Left colon (tissue), 2 donors: ENCODE data around the gene OBP2A. TPM values are rescaled to one million over a fixed set of nuclear protein-coding genes. Genes with fewer than 3 reads are reported as not detected.

Source experiments
- ATAC-seq: fragments of 200-7000 bp; cut with Tn5 transposase; one replicate; pipeline ENCODE4 v1.9.1; 2020; ENCODE audit warnings: mild to moderate bottlenecking, moderate library complexity
- DNase-seq, 2 donors: peaks; one replicate each; pipeline ENCODE4 v3.0.0-alpha.2; 2020
- intact Hi-C, 2 donors: fragments of 100-400 bp; cut with DNase I in 1 of 2; cut with micrococcal nuclease in 1 of 2; formaldehyde crosslinking; loops; one replicate each; pipeline versions ENCODE4 v1.11.2 to v1.14.0; 2022; cut with DNase I, micrococcal nuclease
- total RNA-seq, 2 donors: library from RNA; stranded (reverse); fragmentation: NEBNext Ultra II Directional; extraction: Animal tissue kit (Norgen Biotek cat#: 25700); gene quantifications; one replicate each; pipeline ENCODE4 v1.2.1, GENCODE V29; 2021
- donor health status: DM: no; HTN: no; CAD: no.
- donor health status: DM: yes; HTN: yes; CAD: no.

The OBP2A gene
- total RNA-seq, 2 donors from 2014 or later = not detected

- intact Hi-C loops = no loop called here
- no peak for ATAC-seq
- no peak for DNase-seq
These were observed 38.4 kb downstream of the OBP2A start for GRCh38 chr9:135584371-135584770.

GRCh38 chr9:135584934-135585333 lies 39.0 kb downstream of the OBP2A start:
- intact Hi-C loops = no loop called here

DNA sequence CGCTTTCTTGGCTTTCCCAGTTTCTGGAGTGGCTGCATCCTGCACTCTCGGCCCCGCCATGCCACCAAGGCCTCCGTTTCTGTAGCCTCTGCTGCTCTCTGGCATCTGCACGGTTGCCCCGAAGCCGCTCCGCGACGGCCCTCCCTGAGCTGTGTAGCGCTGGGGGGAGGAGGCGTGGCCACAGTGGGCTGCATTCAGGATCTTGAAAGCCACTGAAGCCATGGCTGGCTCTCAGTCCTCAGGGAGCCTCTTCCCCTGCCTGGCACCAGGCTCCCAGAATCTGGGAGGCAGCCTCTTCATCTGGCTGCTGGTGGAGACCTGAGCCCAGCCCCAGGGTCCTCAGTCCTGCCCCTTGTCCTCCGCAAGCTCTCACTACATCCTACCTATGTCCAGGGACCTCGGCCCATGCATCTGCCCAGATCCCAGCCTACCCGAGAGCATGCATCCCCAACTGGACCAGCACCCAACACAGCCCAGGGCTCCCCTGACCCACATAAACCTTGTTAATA lies 40.7 kb downstream of the OBP2A start:
- intact Hi-C loops = no loop called here
- no peak for ATAC-seq
- no peak for DNase-seq

More at GRCh38 chr9:135584934-135585333, 39.0 kb downstream of the OBP2A start:
- ATAC-seq = no peak
- DNase-seq = no peak

GRCh38 chr9:135587658-135588057 lies 41.7 kb downstream of the OBP2A start:
- ATAC-seq = no peak
- intact Hi-C loops = no loop called here
- no peak for DNase-seq

DNA sequence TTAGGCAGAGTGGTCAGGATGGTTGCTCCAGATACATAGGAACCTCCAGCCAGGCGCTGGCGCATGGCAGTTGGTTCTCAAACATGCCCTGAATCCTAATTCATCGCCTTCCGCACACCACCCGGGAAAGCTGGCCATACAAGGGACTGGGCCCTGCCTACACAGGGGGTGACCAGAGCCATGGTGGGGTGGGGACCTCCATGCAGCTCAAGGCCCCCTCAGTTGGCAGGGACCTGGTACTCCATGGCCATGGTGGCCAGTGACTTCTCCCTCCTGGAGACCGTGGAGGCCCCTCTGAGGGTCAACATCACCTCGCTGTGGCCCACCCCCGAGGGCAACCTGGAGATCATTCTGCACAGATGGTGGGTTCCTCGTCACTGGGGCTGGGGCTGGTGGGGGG lies 42.4 kb downstream of the OBP2A start:
- DNase-seq (no peak), ATAC-seq (no peak)
- intact Hi-C loops = no loop called here

- ATAC-seq = no peak
- intact Hi-C loops = no loop called here
- DNase-seq = no peak
These were observed 43.1 kb downstream of the OBP2A start for GRCh38 chr9:135588886-135589595.

DNA sequence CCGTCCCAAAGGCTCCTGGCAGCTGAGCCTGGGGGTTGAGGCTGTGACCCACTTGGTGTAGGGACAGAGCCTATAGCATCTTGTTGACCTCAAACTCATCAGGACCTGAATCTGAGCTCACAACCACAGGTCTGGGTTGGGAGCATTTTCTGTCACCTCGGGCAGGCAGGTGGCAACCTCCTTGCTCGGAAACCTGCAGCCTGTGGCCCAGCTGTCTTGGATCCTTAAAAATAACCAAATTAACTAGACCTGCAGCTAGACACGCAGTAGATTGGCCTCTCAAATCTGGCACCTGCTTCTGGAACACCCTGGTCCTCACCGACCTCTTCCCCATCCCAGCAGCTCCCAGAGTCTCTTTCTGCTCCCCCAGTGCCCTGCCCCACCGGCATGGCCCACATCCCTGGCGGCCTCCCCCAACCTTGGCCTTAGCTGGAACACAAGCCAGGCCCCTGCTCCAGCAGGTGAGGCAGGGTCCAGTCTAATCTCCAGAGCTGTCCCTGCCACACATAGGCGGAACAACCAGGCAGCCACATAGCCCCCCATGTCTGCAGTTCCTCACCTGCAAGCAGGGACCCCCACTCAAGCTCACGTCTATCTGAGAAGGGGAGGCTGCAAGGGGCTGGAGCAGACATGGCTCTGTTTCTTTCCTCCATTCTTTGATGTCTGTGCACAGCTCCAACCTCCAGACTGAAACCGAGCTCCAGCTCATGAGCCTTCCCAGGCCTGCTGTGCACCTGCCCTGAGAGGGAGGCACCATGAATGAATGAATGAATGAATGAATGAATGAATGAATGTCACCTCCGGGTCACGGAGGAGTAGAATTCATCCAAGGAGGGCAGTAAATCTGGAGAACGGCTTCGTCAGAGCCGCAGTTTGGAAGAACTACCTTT lies 43.9 kb downstream of the OBP2A start:
- intact Hi-C loops = no loop called here
- ATAC-seq = no peak
- DNase-seq = no peak

- no peak for ATAC-seq
- DNase-seq = no peak
- intact Hi-C loops = no loop called here
These were observed 44.7 kb downstream of the OBP2A start for GRCh38 chr9:135590486-135591079.

GRCh38 chr9:135591506-135592330 lies 45.8 kb downstream of the OBP2A start:
- DNase-seq (no peak), ATAC-seq (no peak)
- intact Hi-C loops = no loop called here

- DNase-seq (no peak), ATAC-seq (no peak)
- intact Hi-C loops = no loop called here
These were observed 46.3 kb downstream of the OBP2A start for GRCh38 chr9:135592331-135592590.

DNA sequence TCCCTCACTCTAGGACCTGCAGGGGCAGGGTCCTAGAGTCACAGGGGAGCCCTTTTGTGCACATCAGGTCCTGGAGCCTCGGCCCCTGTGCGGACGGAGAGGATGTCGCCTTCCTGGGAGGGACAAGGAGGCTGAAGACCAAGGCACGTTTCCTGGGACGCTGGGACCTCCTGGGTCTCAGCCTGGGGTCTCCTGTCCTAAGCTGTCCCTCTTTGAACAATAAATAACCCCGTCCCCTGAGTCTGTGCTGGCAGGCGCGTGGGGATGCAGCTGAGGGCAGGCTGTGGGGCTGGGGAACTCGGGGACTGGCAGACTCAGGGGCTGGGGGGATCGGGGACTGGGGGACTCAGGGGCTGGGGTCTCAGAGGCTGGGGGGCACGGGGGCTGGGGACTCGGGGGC lies 46.7 kb downstream of the OBP2A start:
- no peak for DNase-seq
- ATAC-seq = no peak
- intact Hi-C loops = no loop called here

DNA sequence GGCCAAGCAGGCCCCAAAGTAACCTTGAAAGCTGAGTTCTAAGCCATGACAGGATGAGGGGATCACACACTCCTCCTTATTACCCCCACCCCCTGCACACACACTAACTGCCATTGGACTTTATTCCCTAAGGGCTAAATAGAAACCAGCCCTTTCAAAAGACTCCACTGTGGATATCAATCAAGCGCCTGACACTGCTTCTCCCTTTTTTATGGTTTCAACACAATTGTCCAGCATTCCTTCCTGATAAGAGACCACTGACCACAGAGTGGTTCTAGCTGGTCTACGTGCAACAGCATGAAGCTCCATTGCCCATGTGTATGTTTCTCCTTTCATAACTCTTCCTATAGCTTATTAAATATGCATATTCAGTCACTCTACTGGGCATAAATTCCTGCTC lies 50.3 kb downstream of the OBP2A start:
- ATAC-seq (no peak), DNase-seq (no peak)
- intact Hi-C loops = no loop called here

Other genes with a start within 250 kb of the OBP2A start
- 10 to 100 TPM; 20.4 to 26.3 TPM for gene PPP1R26, start 66.3 kb upstream of the OBP2A start, total RNA-seq
- gene MRPS2, start 45.4 kb upstream of the OBP2A start, total RNA-seq = 10 to 100 TPM; 25.4 to 35.3 TPM
- not detected for gene LCN1, start 24.7 kb upstream of the OBP2A start, total RNA-seq
- not detected for gene PAEP, start 15.6 kb downstream of the OBP2A start, total RNA-seq
- gene GLT6D1, start 93.4 kb downstream of the OBP2A start, total RNA-seq = not detected
- gene LCN9, start 117.2 kb downstream of the OBP2A start, total RNA-seq = not detected
- not detected for gene SOHLH1, start 153.4 kb downstream of the OBP2A start, total RNA-seq
- under 1 TPM in 1 of 2 donors, not detected in 1; 0.34 TPM for gene KCNT1, start 156.1 kb downstream of the OBP2A start, total RNA-seq